ENCODE measurements around the gene TRAPPC2L.

GRCh38 chr16:88892065-88892464 lies 35.1 kb downstream of the TRAPPC2L start:
- no peak for TF ChIP-seq POLR2AphosphoS5 (IDR thresholded peaks at IDR 0.05; ENCODE audit: low read depth, low read length)
- no peak for TF ChIP-seq TAF1 (IDR thresholded peaks at IDR 0.05; ENCODE audit: low read depth, low read length)
- TF ChIP-seq SPI1 (IDR thresholded peaks at IDR 0.05; ENCODE audit: low read depth, low read length) = no peak
